HTERT RPE-1 (cell line): Measurements from ENCODE around the gene MISP3.

Experiments used
- in situ Hi-C: fragments of 300-500 bp; cut with MboI; formaldehyde crosslinking; loops from 4 replicates; pipeline ENCODE4 v1.14.3; 2020; ENCODE audit warnings: low sequenced_read_pairs

Gene MISP3

DNA sequence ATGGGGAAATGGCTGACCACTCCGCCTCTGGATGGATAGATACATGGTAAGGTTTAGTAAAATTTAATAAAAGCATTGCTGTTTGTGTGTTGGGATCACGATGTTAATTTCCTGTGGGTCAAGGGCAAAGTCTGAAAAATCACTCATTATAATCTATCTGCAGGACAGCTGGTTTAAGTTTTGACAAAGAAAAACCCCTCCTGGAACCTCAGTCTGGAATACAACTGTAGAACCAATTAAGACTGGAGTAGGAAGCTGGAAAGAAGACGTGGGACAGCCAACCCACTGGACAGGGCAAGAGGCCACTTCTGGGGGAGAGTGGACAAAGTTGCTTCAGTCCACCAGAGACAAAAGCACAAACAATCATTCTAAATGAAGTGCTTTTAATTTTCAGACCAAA is 46.6 kb downstream of the MISP3 start:
- in situ Hi-C loops, result no loop called here

DNA sequence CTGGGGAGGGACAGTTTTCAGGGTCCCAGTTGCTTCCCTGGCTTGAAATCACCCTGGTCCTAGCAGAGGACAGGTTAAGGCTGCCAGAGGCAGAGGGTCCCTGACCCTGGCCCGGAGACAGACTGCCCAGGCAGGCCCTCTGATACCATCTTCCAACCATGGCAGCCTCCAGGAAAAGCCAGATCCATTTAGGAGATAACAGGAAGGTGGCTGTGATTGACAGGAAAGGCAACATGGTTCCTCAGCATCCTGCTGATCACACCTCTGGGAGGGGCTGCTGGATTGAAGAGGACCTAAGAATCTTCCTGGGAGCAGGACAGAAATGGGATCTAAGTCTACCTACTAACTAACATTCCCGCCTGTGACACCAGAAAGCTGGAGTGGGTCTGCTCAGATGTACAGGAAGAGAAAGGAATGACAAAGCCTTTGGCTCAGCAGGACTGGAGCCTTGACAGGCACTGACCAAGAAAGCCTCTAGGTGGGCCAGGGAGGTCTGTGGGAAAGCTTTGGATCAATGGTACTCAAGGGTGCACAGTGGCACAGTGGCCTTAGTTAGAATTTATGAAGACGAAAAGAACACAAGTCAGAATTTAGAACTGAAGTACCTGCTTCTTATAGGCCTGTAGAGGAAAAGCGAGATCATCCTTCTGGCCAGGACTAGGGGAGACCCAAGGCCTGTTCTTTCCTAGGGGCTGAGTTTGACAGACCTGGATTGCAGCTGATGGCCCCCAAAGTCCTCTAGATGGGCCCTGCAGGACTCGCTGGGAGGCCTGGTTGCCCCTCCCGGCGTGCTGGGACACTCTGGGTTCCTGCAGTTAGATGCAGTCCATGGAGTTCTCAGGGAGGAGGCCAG is 47.3 kb downstream of the MISP3 start:
- in situ Hi-C loops, result no loop called here

DNA sequence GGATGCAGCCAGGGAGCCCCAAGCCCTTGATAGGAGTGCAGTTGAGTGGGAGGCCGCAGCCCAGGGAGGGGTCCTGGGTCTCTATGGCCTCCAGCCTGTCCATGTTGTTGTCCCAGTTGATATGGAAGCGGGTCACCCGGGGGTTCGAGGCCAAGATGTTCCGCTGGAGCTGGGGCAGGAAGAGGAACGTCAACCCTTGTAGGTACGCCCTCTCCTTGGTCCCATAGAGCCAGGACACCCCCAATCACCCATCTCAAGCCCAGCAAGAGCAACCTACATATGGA is 47.9 kb downstream of the MISP3 start:
- in situ Hi-C loops, result no loop called here

DNA sequence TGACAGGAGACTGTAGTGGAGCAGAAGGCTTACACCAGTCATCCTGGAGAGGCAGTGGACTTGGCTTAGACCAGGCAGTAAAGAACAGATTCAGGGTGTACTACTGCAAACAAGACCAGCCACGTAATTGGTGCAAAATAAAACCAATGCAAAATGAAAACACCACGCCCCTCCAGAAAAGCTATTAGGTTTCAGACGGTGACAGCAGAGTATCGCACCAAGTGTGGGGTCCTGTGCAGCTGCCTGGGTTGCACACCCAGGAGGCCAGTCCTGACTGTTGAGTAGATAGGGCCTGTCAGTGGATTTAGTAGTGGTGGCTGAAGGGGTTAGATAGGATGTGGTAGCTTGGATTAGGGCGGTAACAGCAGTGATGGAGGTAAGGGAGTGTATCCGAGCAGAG is 50.3 kb downstream of the MISP3 start:
- in situ Hi-C loops, result no loop called here
